Measurements from ENCODE around the gene CHRM4.
A peak's percentile ranks its signal among the peaks of the same experiment; 100 is the strongest.
"Not testable (repeated sequence)": the region's sequence is repeated elsewhere in the genome, so short reads cannot be mapped to it uniquely, and the experiment has no call there.

The CHRM4 gene

DNA sequence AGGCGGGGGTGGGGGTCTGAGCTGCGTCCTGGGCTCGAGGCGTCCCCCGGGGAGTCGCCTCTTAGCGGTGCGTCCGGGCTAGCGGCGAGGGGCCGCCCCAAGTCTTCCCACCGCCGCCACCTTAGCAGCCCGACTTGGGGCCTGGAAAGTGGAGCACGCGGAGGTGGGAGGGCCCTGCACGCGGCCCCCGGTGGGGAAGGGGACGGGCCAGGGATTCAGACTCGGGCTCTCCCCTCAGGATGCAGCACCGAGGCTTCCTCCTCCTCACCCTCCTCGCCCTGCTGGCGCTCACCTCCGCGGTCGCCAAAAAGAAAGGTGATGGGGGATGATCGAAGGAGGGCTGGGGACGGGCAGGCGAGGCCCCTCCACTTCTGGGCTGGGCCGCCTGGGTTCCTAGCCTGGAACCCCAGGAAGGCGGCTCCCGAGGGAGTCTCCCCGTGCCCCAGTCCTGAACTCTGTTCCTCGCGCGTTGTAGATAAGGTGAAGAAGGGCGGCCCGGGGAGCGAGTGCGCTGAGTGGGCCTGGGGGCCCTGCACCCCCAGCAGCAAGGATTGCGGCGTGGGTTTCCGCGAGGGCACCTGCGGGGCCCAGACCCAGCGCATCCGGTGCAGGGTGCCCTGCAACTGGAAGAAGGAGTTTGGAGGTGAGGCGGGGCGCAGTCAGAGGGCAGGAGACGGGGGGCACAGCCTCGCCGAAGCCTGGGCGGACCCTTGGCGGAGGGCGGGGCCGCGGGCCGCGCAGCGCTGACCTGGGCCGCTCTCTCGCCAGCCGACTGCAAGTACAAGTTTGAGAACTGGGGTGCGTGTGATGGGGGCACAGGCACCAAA is 9.5 kb downstream of the CHRM4 start:
- no peak overlapping the region for H3K4me3 ChIP-seq (ENCODE audit: insufficient read depth, low read length, poor library complexity, severe bottlenecking)
- H2AFZ ChIP-seq (ENCODE audit: low read depth, low read length, severe bottlenecking) = no peak overlapping the region
- no peaks in the 10 kb centered on the region for H3K9me3 ChIP-seq (ENCODE audit: insufficient read depth, low read length)
- no peaks in the 10 kb centered on the region for H4K20me1 ChIP-seq (ENCODE audit: low read depth, low read length)
- no peak overlapping the region for H3K4me2 ChIP-seq (ENCODE audit: low read depth, low read length, poor library complexity, severe bottlenecking)
- H3K27me3 ChIP-seq (ENCODE audit: low read length) = no peaks in the 10 kb centered on the region
- no peaks in the 10 kb centered on the region for H3K36me3 ChIP-seq (ENCODE audit: low read length)
- no peak overlapping the region for H3K9ac ChIP-seq (ENCODE audit: low read length)
- H3K79me2 ChIP-seq (ENCODE audit: insufficient read depth, low read length) = no peaks in the 10 kb centered on the region
- no peaks in the 10 kb centered on the region for H3K9me2 ChIP-seq (replicated peaks; ENCODE audit: insufficient read depth, low read length)
- no peak for TF ChIP-seq CTCF (IDR thresholded peaks at IDR 0.05; ENCODE audit: insufficient read depth, low read length, poor library complexity, severe bottlenecking)
- TF ChIP-seq EZH2phosphoT487 (conservative IDR thresholded peaks at IDR 0.05; ENCODE audit: low read length) = no peak
- H3F3A ChIP-seq (ENCODE audit: insufficient read depth) = no peaks in the 10 kb centered on the region
- H3K27ac ChIP-seq (ENCODE audit: low read depth, low read length) = no peak overlapping the region

DNA sequence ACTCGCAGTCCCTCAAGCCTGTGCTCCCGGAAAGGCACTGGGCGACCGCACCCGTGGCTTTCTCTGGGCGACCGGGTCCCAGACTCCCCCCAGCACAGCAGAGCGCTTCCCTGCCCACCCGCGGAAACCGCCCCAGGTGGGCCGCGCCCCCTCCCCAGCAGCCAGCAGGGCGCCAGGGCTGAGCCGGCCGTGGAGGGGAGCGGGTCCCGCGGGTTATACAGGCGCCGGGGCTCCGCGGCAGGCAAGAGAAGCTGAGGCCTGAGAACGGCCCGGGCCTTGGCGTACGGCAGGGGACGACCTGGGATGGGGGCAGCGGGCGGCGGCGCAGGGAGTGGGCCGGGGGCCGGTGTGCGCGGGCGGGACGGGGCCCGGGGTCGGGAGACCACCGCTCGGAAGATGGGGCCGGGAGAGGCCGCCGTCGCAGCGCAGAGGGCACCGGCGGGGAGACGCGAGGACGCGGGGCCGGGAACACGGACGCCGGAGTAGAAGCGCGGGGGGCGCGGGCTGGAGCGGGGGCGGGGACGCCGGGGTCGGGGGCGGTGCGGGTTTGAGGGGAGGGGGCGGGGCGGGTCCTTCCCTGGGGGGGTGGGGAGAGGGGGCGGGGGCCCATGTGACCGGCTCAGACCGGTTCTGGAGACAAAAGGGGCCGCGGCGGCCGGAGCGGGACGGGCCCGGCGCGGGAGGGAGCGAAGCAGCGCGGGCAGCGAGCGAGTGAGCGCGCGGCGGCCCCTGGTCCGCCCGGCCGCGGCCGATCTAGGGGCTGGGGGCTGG is 10.3 kb downstream of the CHRM4 start, which contains the start of gene MDK:
MDK (plus strand) TSS at position 622 of the 771 bp plus-strand sequence. CDS start 389 bp downstream, outside the sequence.
- H3F3A ChIP-seq (ENCODE audit: insufficient read depth) = no peaks in the 10 kb centered on the region
- no peak within 1 kb of the TSS for H3K4me3 ChIP-seq (ENCODE audit: insufficient read depth, low read length, poor library complexity, severe bottlenecking)
- no peaks in the 10 kb centered on the region for H3K79me2 ChIP-seq (ENCODE audit: insufficient read depth, low read length)
- no peak within 1 kb of the TSS for H3K27ac ChIP-seq (ENCODE audit: low read depth, low read length)
- no peaks in the 10 kb centered on the region for H3K9me2 ChIP-seq (replicated peaks; ENCODE audit: insufficient read depth, low read length)
- H3K27me3 ChIP-seq (ENCODE audit: low read length) = no peaks in the 10 kb centered on the region
- H3K36me3 ChIP-seq (ENCODE audit: low read length) = no peaks in the 10 kb centered on the region
- H3K4me2 ChIP-seq (ENCODE audit: low read depth, low read length, poor library complexity, severe bottlenecking) = peak within 1 kb of the TSS; percentile 13
- H4K20me1 ChIP-seq (ENCODE audit: low read depth, low read length) = no peaks in the 10 kb centered on the region
- no peak within 1 kb of the TSS for H3K9ac ChIP-seq (ENCODE audit: low read length)
- no peaks in the 10 kb centered on the region for H3K9me3 ChIP-seq (ENCODE audit: insufficient read depth, low read length)
- H2AFZ ChIP-seq (ENCODE audit: low read depth, low read length, severe bottlenecking) = no peak within 1 kb of the TSS
- TF ChIP-seq CTCF (IDR thresholded peaks at IDR 0.05; ENCODE audit: insufficient read depth, low read length, poor library complexity, severe bottlenecking) = no peak
- TF ChIP-seq EZH2phosphoT487 (conservative IDR thresholded peaks at IDR 0.05; ENCODE audit: low read length) = no peak

GRCh38 chr11:46380340-46381047 is 11.1 kb downstream of the CHRM4 start:
- H4K20me1 ChIP-seq (ENCODE audit: low read depth, low read length) = no peaks in the 10 kb centered on the region

GRCh38 chr11:46379482-46380293 is 11.9 kb downstream of the CHRM4 start:
- H3K79me2 ChIP-seq (ENCODE audit: insufficient read depth, low read length); H3K36me3 ChIP-seq (ENCODE audit: low read length); H3K9ac ChIP-seq (ENCODE audit: low read length); H4K20me1 ChIP-seq (ENCODE audit: low read depth, low read length); H3K4me3 ChIP-seq (ENCODE audit: insufficient read depth, low read length, poor library complexity, severe bottlenecking); H3K9me3 ChIP-seq (ENCODE audit: insufficient read depth, low read length); H3F3A ChIP-seq (ENCODE audit: insufficient read depth); H2AFZ ChIP-seq (ENCODE audit: low read depth, low read length, severe bottlenecking); H3K27me3 ChIP-seq (ENCODE audit: low read length); H3K9me2 ChIP-seq (replicated peaks; ENCODE audit: insufficient read depth, low read length); H3K27ac ChIP-seq (ENCODE audit: low read depth, low read length); H3K4me2 ChIP-seq (ENCODE audit: low read depth, low read length, poor library complexity, severe bottlenecking): not testable (repeated sequence)

More at GRCh38 chr11:46380340-46381047, 11.1 kb downstream of the CHRM4 start:
- H3K36me3 ChIP-seq (ENCODE audit: low read length) = no peaks in the 10 kb centered on the region
- no peak overlapping the region for H3K9ac ChIP-seq (ENCODE audit: low read length)
- no peak overlapping the region for H3K4me3 ChIP-seq (ENCODE audit: insufficient read depth, low read length, poor library complexity, severe bottlenecking)
- H3K27me3 ChIP-seq (ENCODE audit: low read length) = no peaks in the 10 kb centered on the region
- H3K79me2 ChIP-seq (ENCODE audit: insufficient read depth, low read length) = no peaks in the 10 kb centered on the region
- H3K4me2 ChIP-seq (ENCODE audit: low read depth, low read length, poor library complexity, severe bottlenecking) = peak overlapping the region; percentile 13
- TF ChIP-seq EZH2phosphoT487 (conservative IDR thresholded peaks at IDR 0.05; ENCODE audit: low read length) (no peak), CTCF (IDR thresholded peaks at IDR 0.05; ENCODE audit: insufficient read depth, low read length, poor library complexity, severe bottlenecking) (no peak)
- no peaks in the 10 kb centered on the region for H3K9me2 ChIP-seq (replicated peaks; ENCODE audit: insufficient read depth, low read length)
- no peaks in the 10 kb centered on the region for H3K9me3 ChIP-seq (ENCODE audit: insufficient read depth, low read length)
- no peak overlapping the region for H2AFZ ChIP-seq (ENCODE audit: low read depth, low read length, severe bottlenecking)
- H3F3A ChIP-seq (ENCODE audit: insufficient read depth) = no peaks in the 10 kb centered on the region
- no peak overlapping the region for H3K27ac ChIP-seq (ENCODE audit: low read depth, low read length)

Measured in SU-DHL-6 (cell line).